SK-N-SH treated with all-trans-retinoic acid at 6 μM for 48 hours (cell line): Measurements from ENCODE around the gene ERCC1.

Source experiments
- ATAC-seq: fragments of 200-7000 bp; cut with Tn5 transposase; 3 replicates; pipeline ENCODE4 v1.9.1; 2020; ENCODE audit warnings: mild to moderate bottlenecking, moderate library complexity
- BACH2 ChIP-seq: fragments of 250-450 bp; sonication (Bioruptor Pico); IDR thresholded peaks from 2 replicates; pipeline ENCODE4 v1.9.0; 2021; ENCODE audit warnings: mild to moderate bottlenecking, borderline replicate concordance
- CREB5 ChIP-seq: fragments of 250-450 bp; sonication (Bioruptor Pico); IDR thresholded peaks from 2 replicates; pipeline ENCODE4 v1.5.1; 2020; ENCODE audit warnings: low read depth, mild to moderate bottlenecking, moderate library complexity
- CSDC2 ChIP-seq: fragments of 250-450 bp; sonication (Bioruptor Pico); IDR thresholded peaks from 2 replicates; pipeline ENCODE4 v1.5.0; 2020; ENCODE audit warnings: mild to moderate bottlenecking, moderate library complexity
- CSRNP3 ChIP-seq: fragments of 250-450 bp; sonication (Bioruptor Pico); IDR thresholded peaks from 2 replicates; pipeline ENCODE4 v1.5.1; 2021; ENCODE audit warnings: mild to moderate bottlenecking, moderate library complexity
- ESRRG ChIP-seq: fragments of 250-450 bp; sonication (Bioruptor Pico); IDR thresholded peaks from 2 replicates; pipeline ENCODE4 v1.6.1; 2021; ENCODE audit warnings: mild to moderate bottlenecking
- GLIS3 ChIP-seq: fragments of 250-450 bp; sonication (Bioruptor Pico); IDR thresholded peaks from 2 replicates; pipeline ENCODE4 v1.5.0; 2020; ENCODE audit warnings: mild to moderate bottlenecking, moderate library complexity
- ISL1 ChIP-seq: fragments of 250-450 bp; sonication (Bioruptor Pico); IDR thresholded peaks from 2 replicates; pipeline ENCODE4 v2.1.2; 2022; ENCODE audit warnings: mild to moderate bottlenecking, moderate library complexity
- OSR1 ChIP-seq: fragments of 250-450 bp; sonication (Bioruptor Pico); IDR thresholded peaks from 2 replicates; pipeline ENCODE4 v1.8.0; 2022; ENCODE audit warnings: moderate library complexity, mild to moderate bottlenecking, inconsistent platforms
- PATZ1 ChIP-seq: fragments of 250-450 bp; sonication (Bioruptor Pico); IDR thresholded peaks from 2 replicates; pipeline ENCODE4 v1.8.0; 2020; ENCODE audit warnings: mild to moderate bottlenecking, moderate library complexity, borderline replicate concordance
- POU6F1 ChIP-seq: fragments of 250-450 bp; sonication (Bioruptor Pico); IDR thresholded peaks from 2 replicates; pipeline ENCODE4 v1.8.0; 2021; ENCODE audit warnings: low read depth, mild to moderate bottlenecking, moderate library complexity, borderline replicate concordance
- SNAI2 ChIP-seq: fragments of 250-450 bp; sonication (Bioruptor Pico); IDR thresholded peaks from 2 replicates; pipeline ENCODE4 v1.5.0; 2020; ENCODE audit warnings: mild to moderate bottlenecking, moderate library complexity
- TCF4 ChIP-seq: fragments of 250-450 bp; sonication (Bioruptor Pico); IDR thresholded peaks from 2 replicates; pipeline ENCODE4 v1.8.0; 2021; ENCODE audit warnings: mild to moderate bottlenecking, moderate library complexity, borderline replicate concordance
- TOX ChIP-seq: fragments of 250-450 bp; sonication (Bioruptor Pico); IDR thresholded peaks from 2 replicates; pipeline ENCODE4 v1.8.0; 2021; ENCODE audit warnings: mild to moderate bottlenecking, moderate library complexity, borderline replicate concordance
- TSHZ2 ChIP-seq: fragments of 250-450 bp; sonication (Bioruptor Pico); IDR thresholded peaks from 2 replicates; pipeline ENCODE4 v1.5.0; 2020; ENCODE audit warnings: mild to moderate bottlenecking, moderate library complexity
- ZC3H10 ChIP-seq: fragments of 250-450 bp; sonication (Bioruptor Pico); IDR thresholded peaks from 2 replicates; pipeline ENCODE4 v1.5.1; 2021; ENCODE audit warnings: mild to moderate bottlenecking, moderate library complexity
- ZFP3 ChIP-seq: fragments of 250-450 bp; sonication (Bioruptor Pico); IDR thresholded peaks from 2 replicates; pipeline ENCODE4 v1.5.0; 2020; ENCODE audit warnings: mild to moderate bottlenecking, moderate library complexity
- ZNF565 ChIP-seq: fragments of 450-650 bp; formaldehyde crosslinking; conservative IDR thresholded peaks from 2 replicates; pipeline ENCODE4 v1.5.0; 2020; ENCODE audit warnings: low read depth, mild to moderate bottlenecking, moderate library complexity
- ZNF70 ChIP-seq: fragments of 450-650 bp; formaldehyde crosslinking; IDR thresholded peaks from 2 replicates; pipeline ENCODE4 v1.5.0; 2020; ENCODE audit warnings: mild to moderate bottlenecking, moderate library complexity

ERCC1 gene

GRCh38 chr19:45418802-45419201 lies 4.9 kb downstream of the ERCC1 start:
- no peak for ATAC-seq
- TF ChIP-seq ZNF70 (no peak), CSRNP3 (no peak), CSDC2 (CRISPR knock-in tag) (no peak), ZNF565 (CRISPR knock-in tag) (no peak), ZC3H10 (CRISPR knock-in tag) (no peak), BACH2 (CRISPR knock-in tag) (no peak), PATZ1 (CRISPR knock-in tag) (no peak), CREB5 (no peak)

- TF ChIP-seq PATZ1 (CRISPR knock-in tag) (no peak), TOX (no peak), ESRRG (CRISPR knock-in tag) (no peak), OSR1 (CRISPR knock-in tag) (no peak), ISL1 (no peak), SNAI2 (CRISPR knock-in tag) (no peak), ZFP3 (CRISPR knock-in tag) (no peak), GLIS3 (no peak), BACH2 (CRISPR knock-in tag) (no peak), POU6F1 (no peak), TCF4 (CRISPR knock-in tag) (no peak)
- TF ChIP-seq, all 23 proteins: peak for 0
- ATAC-seq = no peak
Measured at GRCh38 chr19:45417151-45417550, 6.6 kb downstream of the ERCC1 start.

GRCh38 chr19:45414468-45414867 lies 9.2 kb downstream of the ERCC1 start:
- no peak for ATAC-seq
- no peak for TF ChIP-seq SNAI2 (CRISPR knock-in tag)
- no peak for TF ChIP-seq ZNF70
- TF ChIP-seq ZFP3 (CRISPR knock-in tag) = no peak
- no peak for TF ChIP-seq ZC3H10 (CRISPR knock-in tag)
- no peak for TF ChIP-seq TSHZ2 (CRISPR knock-in tag)
- TF ChIP-seq CREB5 = no peak
- no peak for TF ChIP-seq PATZ1 (CRISPR knock-in tag)
